IMR-90 (cell line): ENCODE results near the gene SSU72. TPM values are rescaled to one million over a fixed set of nuclear protein-coding genes. Genes with fewer than 3 reads are reported as not detected.
"Not testable (repeated sequence)": the region's sequence is repeated elsewhere in the genome, so short reads cannot be mapped to it uniquely, and the experiment has no call there.

Experiments used
- ATAC-seq: fragments of 200-7000 bp; cut with Tn5 transposase; 2 replicates; pipeline ENCODE4 v1.9.1; 2020; ENCODE audit warnings: low read depth, mild to moderate bottlenecking, moderate library complexity
- BruUV-seq: library from RNA; stranded (reverse); fragments of 400-500 nt; replicated peaks from 2 replicates; lab custom pipeline; 2021; lab: Mats Ljungman, UMichigan
- CTCF ChIA-PET: fragments of 300-600 bp; formaldehyde crosslinking; extraction: SDS; loops from one replicate; lab custom pipeline; 2021; ENCODE audit warnings: antibody characterized with exemption; lab: Yijun Ruan, JAX
- POLR2A ChIA-PET: fragments of 300-600 bp; sonication (Branson Sonifier 250); formaldehyde crosslinking; loops from one replicate; lab custom pipeline; 2022; ENCODE audit warnings: antibody characterized with exemption; ENCODE audit not compliant: unreplicated experiment; lab: Charles Lee
- DNase-seq: peaks from one replicate; pipeline ENCODE4 v3.0.0; 2013
- H2AFZ ChIP-seq: replicated peaks from 2 replicates; pipeline ENCODE3; 2013; ENCODE audit warnings: low read length, mild to moderate bottlenecking; ENCODE audit not compliant: poor library complexity
- H2AK5ac ChIP-seq: 2 replicates; pipeline ENCODE4 v1.6.1; 2013; ENCODE audit warnings: low read depth, low read length, inconsistent platforms
- H2AK9ac ChIP-seq: replicated peaks from 2 replicates; pipeline ENCODE3; 2013; ENCODE audit warnings: mild to moderate bottlenecking, low read depth, low read length, moderate library complexity; ENCODE audit not compliant: poor library complexity
- H2BK120ac ChIP-seq: 2 replicates; pipeline ENCODE4 v1.6.1; 2013; ENCODE audit warnings: low read depth, low read length, inconsistent platforms
- H2BK15ac ChIP-seq: 3 replicates; pipeline ENCODE4 v1.6.1; 2013; ENCODE audit warnings: low read depth, low read length, inconsistent platforms
- H2BK20ac ChIP-seq: 2 replicates; pipeline ENCODE4 v1.6.1; 2013; ENCODE audit warnings: low read depth, mild to moderate bottlenecking, inconsistent platforms, low read length, moderate library complexity
- H2BK5ac ChIP-seq: 2 replicates; pipeline ENCODE4 v1.6.1; 2013; ENCODE audit warnings: mild to moderate bottlenecking, low read depth, low read length, inconsistent platforms; ENCODE audit not compliant: poor library complexity, severe bottlenecking
- H3K14ac ChIP-seq: replicated peaks from 2 replicates; pipeline ENCODE4 v1.6.1; 2013; ENCODE audit warnings: low read depth, low read length, inconsistent platforms
- H3K18ac ChIP-seq: 2 replicates; pipeline ENCODE4 v1.6.1; 2013; ENCODE audit warnings: low read depth, low read length, control low read depth
- H3K23ac ChIP-seq: 2 replicates; pipeline ENCODE4 v1.6.1; 2013; ENCODE audit warnings: low read depth, low read length, inconsistent platforms
- H3K27ac ChIP-seq: 2 replicates; pipeline ENCODE4 v1.5.1; 2013; ENCODE audit warnings: mild to moderate bottlenecking, control low read depth, low read length; ENCODE audit not compliant: insufficient read depth
- H3K27me3 ChIP-seq: 2 replicates; pipeline ENCODE4 v1.6.1; 2013; ENCODE audit warnings: low read length; ENCODE audit not compliant: control insufficient read depth, insufficient read depth
- H3K36me3 ChIP-seq: 2 replicates; pipeline ENCODE4 v1.6.1; 2013; ENCODE audit warnings: low read length, mixed read lengths; ENCODE audit not compliant: control insufficient read depth, insufficient read depth
- H3K4ac ChIP-seq: 2 replicates; pipeline ENCODE4 v1.6.1; 2013; ENCODE audit warnings: low read depth, low read length, inconsistent platforms
- H3K4me1 ChIP-seq: 2 replicates; pipeline ENCODE4 v1.6.1; 2013; ENCODE audit warnings: low read length, mixed read lengths; ENCODE audit not compliant: control insufficient read depth, insufficient read depth
- H3K4me2 ChIP-seq: 2 replicates; pipeline ENCODE4 v1.6.1; 2013; ENCODE audit warnings: low read depth, mild to moderate bottlenecking, control low read depth, low read length, moderate library complexity
- H3K4me3 ChIP-seq: 2 replicates; pipeline ENCODE4 v1.5.1; 2013; ENCODE audit warnings: low read depth, mild to moderate bottlenecking, control low read depth, low read length, moderate library complexity; ENCODE audit not compliant: insufficient read depth
- H3K56ac ChIP-seq: 2 replicates; pipeline ENCODE4 v1.6.1; 2013; ENCODE audit warnings: low read length, inconsistent platforms; ENCODE audit not compliant: insufficient read depth; ENCODE audit errors: extremely low read depth
- H3K79me1 ChIP-seq, 2 experiments: 2 replicates each; pipeline ENCODE4 v1.6.1; 2013; ENCODE audit warnings: low read length in 2 of 2, inconsistent platforms in 1 of 2, low read depth in 1 of 2
- H3K9ac ChIP-seq: 2 replicates; pipeline ENCODE4 v1.6.1; 2013; ENCODE audit warnings: low read depth, low read length, control low read depth
- H3K9me1 ChIP-seq: 2 replicates; pipeline ENCODE4 v1.6.1; 2013; ENCODE audit warnings: low read length, inconsistent platforms; ENCODE audit not compliant: insufficient read depth
- H3K9me3 ChIP-seq: 2 replicates; pipeline ENCODE4 v1.6.1; 2013; ENCODE audit warnings: low read length; ENCODE audit not compliant: control insufficient read depth, insufficient read depth
- H4K20me1 ChIP-seq: 2 replicates; pipeline ENCODE4 v1.6.1; 2013; ENCODE audit warnings: low read length, inconsistent platforms; ENCODE audit not compliant: insufficient read depth
- H4K5ac ChIP-seq: 2 replicates; pipeline ENCODE4 v1.6.1; 2013; ENCODE audit warnings: mild to moderate bottlenecking, low read depth, low read length, control low read depth
- H4K8ac ChIP-seq, 2 experiments: 2 replicates each; pipeline ENCODE4 v1.6.1; 2013; ENCODE audit warnings: low read depth in 2 of 2, low read length in 2 of 2, control low read depth in 1 of 2, inconsistent platforms in 1 of 2
- H4K91ac ChIP-seq: 2 replicates; pipeline ENCODE4 v1.6.1; 2013; ENCODE audit warnings: low read depth, low read length, inconsistent platforms; ENCODE audit not compliant: insufficient read depth
- WGBS, 2 experiments: methylation state at CpG; one replicate each; pipeline versions ENCODE4 v1.1.5 to v1.1.7; 2013; ENCODE audit warnings: missing lambda C conversion rate in 2 of 2; ENCODE audit not compliant: insufficient read length in 1 of 2; ENCODE audit errors: extremely low coverage in 2 of 2; 5-methylcytosine and 5-hydroxymethylcytosine counted together
- dilution Hi-C: fragments of 300-500 bp; cut with HindIII; formaldehyde crosslinking; loops from one replicate; pipeline ENCODE4 v1.14.3; 2018; ENCODE audit warnings: low sequenced_read_pairs; ENCODE audit not compliant: unreplicated experiment
- in situ Hi-C: fragments of 300-500 bp; cut with MboI; formaldehyde crosslinking; loops from 3 replicates; pipeline ENCODE4 v1.14.3; 2019; ENCODE audit warnings: low sequenced_read_pairs, inconsistent platforms, mixed read lengths
- intact Hi-C: fragments of 100-400 bp; cut with micrococcal nuclease; formaldehyde crosslinking; loops from 2 replicates; pipeline ENCODE4 v1.10.0; 2022
- polyA plus RNA-seq, 3 experiments: library from polyadenylated mRNA; depleted of rRNA; stranded (reverse); fragments of >200 nt; gene quantifications; 2 replicates each; pipeline ENCODE4 v1.2.3, GENCODE V29; 2012; ENCODE audit warnings: low replicate concordance in 1 of 3
- total RNA-seq: library from RNA; depleted of rRNA; stranded (reverse); fragments of >200 nt; gene quantifications from 2 replicates; pipeline ENCODE4 v1.2.3, GENCODE V29; 2012; rRNA removed

The SSU72 gene
- total and polyA plus RNA-seq, 2 of the 4 experiments (the other 2 are of a cell fraction): 33.7 to 88.4 TPM

GRCh38 chr1:1494311-1494710 is 80.4 kb downstream of the SSU72 start:
- intact Hi-C loops, H3K9me3 ChIP-seq, CTCF ChIA-PET, dilution Hi-C loops, H2BK20ac ChIP-seq, H2BK120ac ChIP-seq, H2AK9ac ChIP-seq, H3K4ac ChIP-seq, H3K27ac ChIP-seq, H3K18ac ChIP-seq, H3K4me2 ChIP-seq, H4K8ac ChIP-seq, H3K4me3 ChIP-seq, H3K27me3 ChIP-seq, H3K23ac ChIP-seq, ATAC-seq, H3K9me1 ChIP-seq, POLR2A ChIA-PET, H3K4me1 ChIP-seq, H2BK15ac ChIP-seq, BruUV-seq, H4K91ac ChIP-seq, H3K9ac ChIP-seq, H2BK5ac ChIP-seq, H4K20me1 ChIP-seq, H4K5ac ChIP-seq, H2AFZ ChIP-seq, DNase-seq, in situ Hi-C loops, H3K56ac ChIP-seq, H3K79me1 ChIP-seq, H2AK5ac ChIP-seq, H3K14ac ChIP-seq: not testable (repeated sequence)
- 100% methylated on average over 2 of the region's 22 CpGs; no CpG with 5 or more reads in 1 of the 2 experiments for WGBS, 2 experiments
- peaks cover 48% of the 10 kb centered on the region for H3K36me3 ChIP-seq

Other genes with a start within 250 kb of the SSU72 start
- gene TAS1R3, start 243.6 kb downstream of the SSU72 start, total RNA-seq: under 0.01 TPM in 1 of 2 replicates, not detected in the other
- gene TAS1R3, start 243.6 kb downstream of the SSU72 start, polyA plus RNA-seq (2012; rRNA removed): 0.05 and 0.06 TPM in 2 replicates
- gene DVL1, start 225.4 kb downstream of the SSU72 start, total RNA-seq: 27.2 and 27.5 TPM in 2 replicates
- gene DVL1, start 225.4 kb downstream of the SSU72 start, polyA plus RNA-seq (2012; rRNA removed): 35.9 and 47.6 TPM in 2 replicates
- 92.5 and 97.8 TPM in 2 replicates for gene MXRA8, start 216.3 kb downstream of the SSU72 start, total RNA-seq
- 469 and 502 TPM in 2 replicates for gene MXRA8, start 216.3 kb downstream of the SSU72 start, polyA plus RNA-seq (2012; rRNA removed)
- gene AURKAIP1, start 199.7 kb downstream of the SSU72 start, total RNA-seq: 45.7 and 63.0 TPM in 2 replicates
- gene AURKAIP1, start 199.7 kb downstream of the SSU72 start, polyA plus RNA-seq (2012; rRNA removed): 107 and 129 TPM in 2 replicates
- gene CCNL2, start 175.5 kb downstream of the SSU72 start, total RNA-seq: 53.9 and 61.1 TPM in 2 replicates
- gene CCNL2, start 175.5 kb downstream of the SSU72 start, polyA plus RNA-seq (2012; rRNA removed): 209 and 239 TPM in 2 replicates
- 141 and 149 TPM in 2 replicates for gene MRPL20, start 167.6 kb downstream of the SSU72 start, total RNA-seq
- 157 and 172 TPM in 2 replicates for gene MRPL20, start 167.6 kb downstream of the SSU72 start, polyA plus RNA-seq (2012; rRNA removed)
- gene ANKRD65, start 153.6 kb downstream of the SSU72 start, total RNA-seq: under 0.01 TPM in 1 of 2 replicates, not detected in the other
- gene ANKRD65, start 153.6 kb downstream of the SSU72 start, polyA plus RNA-seq (2012; rRNA removed): 0.09 and 0.11 TPM in 2 replicates
- 0.83 and 1.1 TPM in 2 replicates for gene VWA1, start 139.2 kb downstream of the SSU72 start, total RNA-seq
- 6.1 and 9.2 TPM in 2 replicates for gene VWA1, start 139.2 kb downstream of the SSU72 start, polyA plus RNA-seq (2012; rRNA removed)
- not detected in 2 replicates for gene ATAD3C, start 125.2 kb downstream of the SSU72 start, total RNA-seq
- not detected in 2 replicates for gene ATAD3C, start 125.2 kb downstream of the SSU72 start, polyA plus RNA-seq (2012; rRNA removed)
- gene ATAD3B, start 103.1 kb downstream of the SSU72 start, total RNA-seq: 13.8 and 28.6 TPM in 2 replicates
- gene ATAD3B, start 103.1 kb downstream of the SSU72 start, polyA plus RNA-seq (2012; rRNA removed): 29.0 and 38.7 TPM in 2 replicates
- gene ATAD3A, start 62.7 kb downstream of the SSU72 start, total RNA-seq: 26.1 and 27.2 TPM in 2 replicates
- gene ATAD3A, start 62.7 kb downstream of the SSU72 start, polyA plus RNA-seq (2012; rRNA removed): 33.9 and 34.0 TPM in 2 replicates
- gene TMEM240, start 34.2 kb downstream of the SSU72 start, total RNA-seq: 1.1 and 1.6 TPM in 2 replicates
- 7.6 and 10.2 TPM in 2 replicates for gene TMEM240, start 34.2 kb downstream of the SSU72 start, polyA plus RNA-seq (2012; rRNA removed)
- gene FNDC10, start 25.3 kb upstream of the SSU72 start, total RNA-seq: 0.28 and 0.36 TPM in 2 replicates
- gene FNDC10, start 25.3 kb upstream of the SSU72 start, polyA plus RNA-seq (2012; rRNA removed): 5.8 and 7.6 TPM in 2 replicates
- gene MIB2, start 40.6 kb upstream of the SSU72 start, total RNA-seq: 17.2 and 18.1 TPM in 2 replicates
- gene MIB2, start 40.6 kb upstream of the SSU72 start, polyA plus RNA-seq (2012; rRNA removed): 47.8 and 58.0 TPM in 2 replicates
- 1.1 and 1.4 TPM in 2 replicates for gene MMP23B, start 57.3 kb upstream of the SSU72 start, total RNA-seq
- 5.4 and 9.1 TPM in 2 replicates for gene MMP23B, start 57.3 kb upstream of the SSU72 start, polyA plus RNA-seq (2012; rRNA removed)
- 8.2 and 8.9 TPM in 2 replicates for gene CDK11B, start 84.1 kb upstream of the SSU72 start, total RNA-seq
- 16.3 and 19.1 TPM in 2 replicates for gene CDK11B, start 84.1 kb upstream of the SSU72 start, polyA plus RNA-seq (2012; rRNA removed)
- gene SLC35E2B, start 117.9 kb upstream of the SSU72 start, total RNA-seq: 13.9 and 14.9 TPM in 2 replicates
- gene SLC35E2B, start 117.9 kb upstream of the SSU72 start, polyA plus RNA-seq (2012; rRNA removed): 25.1 and 30.2 TPM in 2 replicates
- gene CDK11A, start 149.5 kb upstream of the SSU72 start, total RNA-seq: 1.8 and 5.8 TPM in 2 replicates
- gene CDK11A, start 149.5 kb upstream of the SSU72 start, polyA plus RNA-seq (2012; rRNA removed): 17.1 and 20.0 TPM in 2 replicates
- 12.5 and 13.6 TPM in 2 replicates for gene NADK, start 203.6 kb upstream of the SSU72 start, total RNA-seq
- 56.1 and 57.5 TPM in 2 replicates for gene NADK, start 203.6 kb upstream of the SSU72 start, polyA plus RNA-seq (2012; rRNA removed)